CD4-positive, alpha-beta T cell treated with Interleukin-6 for 4 hours (primary cell): ENCODE data around the gene PLCL1.

ENCODE experiments used
- DNase-seq: peaks from one replicate; pipeline ENCODE4 v3.0.0-alpha.2; 2020; ENCODE audit warnings: mixed read lengths

The PLCL1 gene

GRCh38 chr2:197964720-197965119 lies 160.3 kb downstream of the PLCL1 start:
- DNase-seq, result no peak

DNA sequence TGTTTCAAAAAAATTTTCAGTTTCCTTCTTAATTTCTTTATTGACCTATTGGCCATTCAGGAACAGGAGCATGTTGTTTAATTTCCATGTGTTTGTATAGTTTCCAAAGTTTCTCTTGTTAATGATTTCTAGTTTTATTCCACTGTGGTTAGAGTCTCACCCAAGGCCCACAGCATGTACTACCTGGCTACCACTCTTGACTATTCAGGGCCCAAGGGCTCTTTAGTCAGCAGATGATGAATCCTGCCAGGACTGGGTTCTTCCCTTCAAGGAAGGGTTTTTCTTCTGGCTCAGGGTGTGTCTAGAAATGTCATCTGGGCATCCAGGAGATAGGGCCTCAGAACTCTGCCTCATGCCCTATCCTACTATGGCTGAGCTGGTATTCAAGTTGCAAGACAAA lies 161.4 kb downstream of the PLCL1 start:
- no peak for DNase-seq

- DNase-seq, result no peak
Observed at GRCh38 chr2:197969391-197969893, 165.0 kb downstream of the PLCL1 start.

GRCh38 chr2:197972061-197972460 lies 167.7 kb downstream of the PLCL1 start:
- DNase-seq, result no peak

DNA sequence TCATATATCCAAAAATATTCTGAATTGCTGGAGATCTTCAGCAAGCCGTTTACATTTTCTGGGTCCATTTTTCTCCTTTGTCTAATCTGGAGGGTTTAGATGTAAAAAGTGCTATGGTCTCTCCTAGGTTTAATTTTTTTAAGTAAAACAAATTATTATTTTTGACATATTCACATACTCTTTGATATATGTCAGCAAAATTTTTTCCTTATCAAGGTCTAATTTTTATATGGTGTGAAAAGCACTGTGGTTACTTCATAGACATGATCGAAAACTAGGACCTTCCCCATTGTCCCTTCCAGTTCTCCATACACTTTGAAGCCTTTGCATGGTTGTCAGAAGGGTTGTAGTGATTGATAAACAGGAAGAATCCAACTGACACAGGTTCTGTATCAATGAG lies 168.2 kb downstream of the PLCL1 start:
- no peak for DNase-seq

DNA sequence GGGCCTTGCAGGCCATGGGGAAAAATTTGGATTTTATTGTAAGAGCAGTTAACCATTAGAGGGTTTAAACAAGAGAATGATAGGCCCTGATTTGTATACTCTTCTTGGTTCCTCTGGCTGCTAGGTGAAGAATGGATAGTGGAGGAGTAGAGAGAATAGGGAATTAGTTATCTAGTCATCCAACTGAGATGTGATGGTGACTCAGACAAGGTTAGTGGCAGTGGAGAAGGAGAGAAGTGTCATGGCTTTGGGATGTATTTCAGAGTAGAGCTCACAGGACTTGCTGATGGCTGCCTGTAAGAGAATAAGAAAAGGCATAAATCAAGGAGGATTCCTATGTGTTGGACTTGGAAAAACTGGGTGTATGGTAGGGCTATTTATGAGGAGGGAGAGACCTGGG lies 169.4 kb downstream of the PLCL1 start:
- no peak for DNase-seq

DNA sequence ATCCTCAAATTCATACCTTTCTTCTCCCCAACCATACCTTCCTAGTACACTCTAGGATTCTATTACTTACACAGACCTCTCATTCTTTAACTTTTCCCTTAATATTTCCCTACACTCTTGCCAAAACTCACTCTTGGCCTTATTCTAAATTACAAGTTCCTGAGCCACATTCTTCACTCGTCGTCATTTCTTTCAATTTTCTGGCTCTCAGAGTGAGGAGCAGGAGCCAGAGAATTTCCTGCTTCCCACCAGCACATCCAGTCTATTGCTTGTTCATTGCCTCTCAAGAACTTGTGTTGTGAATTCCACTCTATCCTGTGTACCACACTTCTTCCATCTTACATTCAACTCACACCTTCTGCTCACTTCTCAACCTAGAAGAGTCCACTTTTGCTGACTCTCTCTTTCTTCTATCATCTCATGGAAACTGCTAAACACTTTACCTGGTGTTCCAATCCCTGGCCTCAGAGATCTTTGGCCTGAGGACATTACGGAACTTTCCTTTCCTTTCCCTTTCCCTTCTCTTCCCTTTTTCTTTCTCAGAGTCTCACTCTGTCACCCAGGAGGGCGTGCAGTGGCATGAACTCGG lies 171.6 kb downstream of the PLCL1 start:
- no peak for DNase-seq

GRCh38 chr2:197978971-197979370 lies 174.6 kb downstream of the PLCL1 start:
- no peak for DNase-seq

DNA sequence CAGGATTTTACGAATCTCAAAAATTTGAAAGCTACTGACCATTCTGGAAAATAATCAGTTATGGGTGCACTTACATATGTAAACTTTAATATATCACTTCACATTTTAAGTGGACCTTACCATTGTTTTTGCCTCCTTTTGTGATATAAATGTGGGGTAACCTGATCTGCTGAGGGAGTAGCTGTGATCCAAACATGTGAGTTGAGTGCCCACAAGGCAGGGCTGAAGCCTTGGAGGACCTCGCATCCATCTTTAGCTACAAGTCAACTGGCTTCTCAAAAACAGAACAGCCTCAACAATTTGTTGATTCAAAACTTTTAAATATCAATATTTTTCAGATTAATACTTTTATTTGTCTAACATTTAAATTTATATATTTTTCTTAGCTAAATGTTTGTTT lies 178.2 kb downstream of the PLCL1 start:
- DNase-seq, result no peak

DNA sequence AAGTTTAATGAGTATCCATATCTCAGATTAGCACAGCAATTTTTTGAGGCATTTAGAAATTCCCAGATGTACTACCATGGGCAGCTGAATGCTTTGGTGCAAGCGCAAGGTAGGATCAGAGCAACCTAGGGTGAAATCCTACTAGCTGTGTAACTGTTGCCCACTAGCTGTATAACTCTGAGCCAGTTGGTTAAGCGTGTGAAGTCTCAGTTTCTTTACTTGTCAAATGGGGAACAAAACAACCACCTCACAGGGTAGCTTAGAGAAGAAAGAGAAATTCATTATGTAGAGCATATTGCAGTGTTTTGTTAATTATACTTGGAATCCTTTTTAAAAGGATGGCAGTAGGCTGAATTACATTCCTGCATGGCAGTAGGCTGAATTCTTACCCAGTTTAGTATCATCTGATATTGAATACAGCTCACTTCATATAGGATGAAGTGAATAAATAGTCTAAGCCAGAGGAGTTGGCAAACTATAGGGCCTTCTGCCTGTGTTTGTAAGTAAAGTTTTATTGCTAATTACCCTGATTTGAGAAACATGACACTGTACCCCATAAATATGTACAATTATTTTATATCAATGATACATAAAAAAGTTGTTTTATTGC lies 180.7 kb downstream of the PLCL1 start:
- DNase-seq, result no peak

- no peak for DNase-seq
Observed at GRCh38 chr2:197986977-197987376, 182.6 kb downstream of the PLCL1 start.

GRCh38 chr2:197990356-197990755 lies 186.0 kb downstream of the PLCL1 start:
- DNase-seq, result no peak

GRCh38 chr2:197992482-197993133 lies 188.2 kb downstream of the PLCL1 start:
- no peak for DNase-seq

GRCh38 chr2:197993363-197993762 lies 189.0 kb downstream of the PLCL1 start:
- DNase-seq, result no peak

DNA sequence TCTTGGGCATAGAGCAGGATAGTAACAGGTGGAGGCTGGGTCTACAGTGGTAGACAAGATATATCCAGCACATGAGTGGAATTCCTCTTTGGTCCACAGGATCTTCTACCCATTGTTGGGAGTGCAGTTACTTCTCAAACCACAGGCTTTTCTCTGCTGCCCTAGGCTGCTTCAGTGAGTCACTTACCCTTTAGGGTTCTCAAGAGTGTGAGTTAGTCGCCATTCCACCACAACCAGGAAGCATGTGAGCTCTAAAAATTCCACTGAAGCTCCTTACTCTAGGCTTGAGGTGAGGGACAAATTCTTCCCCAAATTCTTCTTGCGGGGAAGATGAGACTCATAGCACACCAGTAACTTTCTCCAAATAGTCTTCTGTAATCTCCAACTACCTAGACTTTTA lies 189.4 kb downstream of the PLCL1 start:
- DNase-seq, result peak; percentile 14

DNA sequence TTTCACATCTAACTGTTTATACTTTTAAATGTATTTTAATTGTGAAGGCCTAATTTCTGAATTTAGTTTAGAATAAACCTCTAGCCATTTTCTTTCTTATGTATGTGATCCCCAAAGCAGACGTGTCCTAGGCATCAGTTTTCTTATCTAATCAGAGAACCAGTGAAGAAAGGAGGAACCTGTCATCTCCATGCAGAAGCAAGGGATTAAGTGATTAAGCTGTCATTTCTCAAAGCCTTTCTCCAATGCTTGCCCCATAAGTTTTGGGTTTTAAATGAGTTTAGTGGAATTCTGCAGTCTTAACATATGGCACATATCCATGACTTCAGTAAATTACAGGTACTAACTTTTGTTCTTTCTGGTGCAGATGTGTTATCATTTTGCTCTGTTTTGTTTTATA lies 190.4 kb downstream of the PLCL1 start:
- DNase-seq, result no peak

GRCh38 chr2:197996583-197996982 lies 192.2 kb downstream of the PLCL1 start:
- DNase-seq, result no peak

- no peak for DNase-seq
Observed at GRCh38 chr2:197997083-197997541, 192.7 kb downstream of the PLCL1 start.

DNA sequence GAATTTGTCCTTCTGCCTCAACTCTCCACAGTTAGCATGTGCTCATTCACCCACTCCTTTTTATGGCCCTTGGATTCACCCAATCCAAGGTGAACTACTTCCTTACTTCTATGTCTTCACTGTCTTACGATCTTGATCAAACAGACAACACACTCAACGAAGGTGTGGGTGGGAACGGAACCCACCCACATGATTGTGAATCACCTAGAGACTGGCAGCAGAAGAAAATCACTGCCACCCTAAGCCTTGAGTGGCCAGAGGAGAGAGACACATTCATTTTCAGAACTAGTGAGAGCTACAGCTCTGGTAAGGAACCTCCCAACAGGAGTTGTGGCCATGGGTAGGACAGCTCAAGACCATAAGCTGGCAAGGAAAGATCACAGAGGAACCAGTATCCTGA lies 194.3 kb downstream of the PLCL1 start:
- DNase-seq, result no peak

DNA sequence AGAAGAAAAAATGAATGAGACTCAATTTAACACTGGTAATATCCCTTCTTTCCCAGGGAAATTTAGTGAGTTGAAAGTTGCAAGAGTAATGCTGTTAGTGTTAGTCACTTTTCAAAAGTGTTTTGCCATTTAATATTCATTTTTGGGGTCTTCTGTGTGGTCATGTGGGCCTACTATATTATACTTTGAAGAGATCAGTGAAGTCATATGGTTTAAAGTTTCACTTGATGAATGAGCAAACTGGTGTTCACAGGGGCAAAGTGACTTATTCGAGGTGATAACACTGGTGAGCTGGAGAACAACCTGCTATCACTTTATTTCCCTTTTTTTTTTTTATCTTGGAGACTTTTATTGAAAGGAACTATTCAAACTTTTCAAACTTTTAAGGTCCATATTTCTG lies 196.0 kb downstream of the PLCL1 start:
- no peak for DNase-seq

- DNase-seq, result no peak
Observed at GRCh38 chr2:198004173-198004572, 199.8 kb downstream of the PLCL1 start.

DNA sequence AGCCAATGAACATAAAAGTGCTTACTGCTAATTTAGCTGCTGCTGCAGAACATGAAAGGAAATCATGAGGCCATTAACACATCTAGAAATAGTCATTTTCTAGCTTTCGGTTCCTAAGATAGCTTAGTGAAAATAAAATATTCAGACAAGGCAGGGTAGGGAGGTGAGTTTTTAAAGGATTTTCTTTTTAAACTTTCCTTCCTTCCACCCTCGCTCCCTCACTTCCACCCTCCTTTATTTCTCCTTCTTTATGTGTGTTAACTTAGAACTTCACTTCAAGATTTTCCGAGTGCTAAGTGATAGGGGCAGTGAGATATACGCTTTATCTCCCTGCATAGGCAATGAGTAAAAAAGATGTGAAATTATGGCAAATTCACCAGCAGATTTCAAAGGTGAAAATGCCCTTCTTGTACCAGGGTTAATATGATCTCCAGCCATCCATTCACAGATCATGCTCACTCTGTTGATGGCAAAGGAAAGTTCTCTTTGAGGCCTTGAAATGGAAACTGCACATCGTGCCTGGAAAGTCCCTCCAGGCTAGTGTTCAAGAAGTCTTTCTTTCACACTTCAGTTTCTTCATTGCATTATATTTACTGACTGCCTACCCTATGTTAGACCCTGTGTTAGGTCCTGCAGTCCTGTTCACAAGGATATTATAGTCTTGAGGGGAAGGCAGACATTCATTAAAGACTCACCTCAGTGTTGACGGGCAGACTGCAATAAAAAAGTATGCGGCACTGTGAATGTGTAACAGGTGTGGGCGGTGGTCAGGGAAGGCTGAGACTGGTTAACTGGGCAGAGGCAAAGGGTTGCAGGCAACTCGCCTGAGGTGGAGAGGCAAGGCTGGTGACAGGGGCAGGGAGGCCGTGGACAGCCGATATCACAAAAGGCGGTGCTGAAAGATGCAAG lies 200.8 kb downstream of the PLCL1 start:
- no peak for DNase-seq

GRCh38 chr2:198006733-198007132 lies 202.3 kb downstream of the PLCL1 start:
- DNase-seq, result no peak
